ENCODE measurements around the gene NCAPG2.

Gene NCAPG2

DNA sequence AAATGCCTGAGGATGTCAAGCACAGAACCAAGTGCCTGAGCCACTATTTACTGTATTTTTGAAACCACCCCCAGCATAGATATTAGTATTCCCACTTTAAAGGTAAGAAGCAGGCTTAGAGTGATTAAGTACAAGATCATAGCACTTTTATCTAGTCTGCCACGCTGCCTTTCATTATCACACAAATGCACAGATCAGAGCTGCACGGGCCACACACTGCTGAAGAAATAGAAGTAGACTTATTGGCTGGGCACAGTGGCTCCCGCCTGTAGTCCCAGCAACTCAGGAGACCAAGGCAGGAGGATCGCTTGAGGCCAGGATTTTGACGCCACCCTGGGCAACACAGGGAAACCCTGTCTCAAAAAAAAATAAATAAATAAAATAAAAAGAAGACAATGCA, 38.2 kb downstream of the NCAPG2 start:
- H3K4me3 ChIP-seq (ENCODE audit: low read depth, low read length) = no peak overlapping the region
- H3K9me3 ChIP-seq = no peaks in the 10 kb centered on the region
- no peak for DNase-seq
- H3K36me3 ChIP-seq = peaks cover 48% of the 10 kb centered on the region
- H3K4me1 ChIP-seq = peaks cover 19% of the 10 kb centered on the region
- TF ChIP-seq, protein P1, sequence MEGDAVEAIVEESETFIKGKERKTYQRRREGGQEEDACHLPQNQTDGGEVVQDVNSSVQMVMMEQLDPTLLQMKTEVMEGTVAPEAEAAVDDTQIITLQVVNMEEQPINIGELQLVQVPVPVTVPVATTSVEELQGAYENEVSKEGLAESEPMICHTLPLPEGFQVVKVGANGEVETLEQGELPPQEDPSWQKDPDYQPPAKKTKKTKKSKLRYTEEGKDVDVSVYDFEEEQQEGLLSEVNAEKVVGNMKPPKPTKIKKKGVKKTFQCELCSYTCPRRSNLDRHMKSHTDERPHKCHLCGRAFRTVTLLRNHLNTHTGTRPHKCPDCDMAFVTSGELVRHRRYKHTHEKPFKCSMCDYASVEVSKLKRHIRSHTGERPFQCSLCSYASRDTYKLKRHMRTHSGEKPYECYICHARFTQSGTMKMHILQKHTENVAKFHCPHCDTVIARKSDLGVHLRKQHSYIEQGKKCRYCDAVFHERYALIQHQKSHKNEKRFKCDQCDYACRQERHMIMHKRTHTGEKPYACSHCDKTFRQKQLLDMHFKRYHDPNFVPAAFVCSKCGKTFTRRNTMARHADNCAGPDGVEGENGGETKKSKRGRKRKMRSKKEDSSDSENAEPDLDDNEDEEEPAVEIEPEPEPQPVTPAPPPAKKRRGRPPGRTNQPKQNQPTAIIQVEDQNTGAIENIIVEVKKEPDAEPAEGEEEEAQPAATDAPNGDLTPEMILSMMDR (IDR thresholded peaks at IDR 0.05; ENCODE audit: low read depth, low read length) = no peak
- H3K27me3 ChIP-seq = no peaks in the 10 kb centered on the region

DNA sequence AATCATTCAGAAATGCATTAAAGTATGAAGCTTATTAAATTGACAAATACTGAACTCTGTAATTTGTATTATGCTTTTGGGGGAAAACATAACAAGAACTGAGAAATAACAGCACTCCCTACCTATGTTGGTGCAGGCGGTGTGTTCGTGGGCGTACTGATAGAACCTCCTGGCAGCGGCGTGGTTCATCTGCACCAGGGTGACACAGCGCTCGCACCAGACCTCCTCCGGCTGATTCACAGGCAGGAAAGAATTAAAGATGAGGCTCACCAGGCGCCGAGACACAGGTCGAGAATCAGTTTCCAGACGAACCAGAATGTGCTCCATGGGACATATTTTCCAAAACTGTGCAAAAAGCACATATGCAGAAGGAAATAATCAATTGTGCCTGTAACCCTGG, 40.2 kb downstream of the NCAPG2 start:
- Histone ChIP-seq H3K9me3 (no peaks in the 10 kb centered on the region), H3K36me3 (peaks cover 48% of the 10 kb centered on the region), H3K4me1 (peaks cover 25% of the 10 kb centered on the region), H3K27me3 (no peaks in the 10 kb centered on the region), H3K4me3 (ENCODE audit: low read depth, low read length) (no peak overlapping the region)
- TF ChIP-seq, protein P1 (IDR thresholded peaks at IDR 0.05; ENCODE audit: low read depth, low read length) = no peak
- DNase-seq = peak; percentile 63

DNA sequence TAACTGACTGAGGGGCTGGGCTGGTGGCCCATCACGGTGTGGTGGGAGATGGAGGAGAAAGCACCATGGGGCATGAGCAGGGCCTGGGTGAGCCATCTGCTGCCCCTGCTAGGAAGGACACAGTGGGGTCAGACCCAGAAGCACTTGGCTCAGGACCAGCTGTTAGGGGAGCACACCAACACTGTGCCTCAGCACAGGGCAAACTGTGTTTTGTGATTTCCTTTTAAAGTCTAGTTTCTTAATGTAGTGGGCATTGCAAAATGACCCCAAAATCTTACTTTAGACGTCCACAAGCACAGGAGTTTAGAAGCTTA, 41.2 kb downstream of the NCAPG2 start:
- DNase-seq = peak; percentile 52
- Histone ChIP-seq H3K4me1 (peaks cover 25% of the 10 kb centered on the region), H3K27me3 (no peaks in the 10 kb centered on the region), H3K9me3 (no peaks in the 10 kb centered on the region), H3K36me3 (peaks cover 42% of the 10 kb centered on the region), H3K4me3 (ENCODE audit: low read depth, low read length) (no peak overlapping the region)
- TF ChIP-seq, protein P1 (IDR thresholded peaks at IDR 0.05; ENCODE audit: low read depth, low read length) = no peak

DNA sequence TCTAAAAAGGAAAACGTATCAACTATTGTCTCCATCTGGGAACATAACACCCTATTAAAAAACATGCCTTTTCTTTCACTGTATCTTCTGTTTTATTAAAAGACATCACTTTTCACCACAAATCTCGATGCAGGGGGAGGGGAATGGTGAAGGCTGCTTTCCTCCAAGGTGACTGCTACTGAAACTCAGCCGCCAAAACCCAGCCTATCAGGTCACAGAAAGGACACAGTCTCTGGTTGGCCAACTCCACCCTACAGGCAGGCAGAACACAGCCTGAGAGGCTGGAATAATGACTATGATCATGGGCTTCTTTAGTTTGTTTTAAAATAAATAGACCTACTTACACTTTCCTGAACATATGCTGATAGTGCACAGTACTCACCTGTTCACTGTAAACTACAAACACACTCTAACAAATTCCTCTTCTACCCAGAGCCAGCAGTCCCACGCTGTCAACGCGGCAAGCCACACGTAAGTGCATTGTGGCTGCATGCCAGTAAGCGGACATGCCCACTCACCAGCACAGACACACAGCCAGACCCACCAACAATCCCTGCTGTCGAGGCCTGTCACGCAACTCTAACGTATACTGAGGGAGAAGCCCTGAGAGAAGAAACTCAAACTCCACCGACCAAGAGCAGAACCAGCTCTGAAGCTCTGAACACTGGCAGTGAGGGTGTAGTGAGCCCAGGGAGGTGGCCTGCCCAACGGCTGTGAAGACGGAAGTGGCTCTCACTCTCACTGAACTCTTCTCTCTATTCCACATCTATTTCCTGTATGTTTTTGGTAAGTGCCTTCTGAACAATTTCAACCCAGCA, 41.8 kb downstream of the NCAPG2 start:
- peaks cover 25% of the 10 kb centered on the region for H3K4me1 ChIP-seq
- H3K9me3 ChIP-seq = no peaks in the 10 kb centered on the region
- peak; percentile 64 for DNase-seq
- H3K27me3 ChIP-seq = no peaks in the 10 kb centered on the region
- H3K36me3 ChIP-seq = peaks cover 42% of the 10 kb centered on the region
- TF ChIP-seq, protein P1 (IDR thresholded peaks at IDR 0.05; ENCODE audit: low read depth, low read length) = no peak
- H3K4me3 ChIP-seq (ENCODE audit: low read depth, low read length) = no peak overlapping the region

DNA sequence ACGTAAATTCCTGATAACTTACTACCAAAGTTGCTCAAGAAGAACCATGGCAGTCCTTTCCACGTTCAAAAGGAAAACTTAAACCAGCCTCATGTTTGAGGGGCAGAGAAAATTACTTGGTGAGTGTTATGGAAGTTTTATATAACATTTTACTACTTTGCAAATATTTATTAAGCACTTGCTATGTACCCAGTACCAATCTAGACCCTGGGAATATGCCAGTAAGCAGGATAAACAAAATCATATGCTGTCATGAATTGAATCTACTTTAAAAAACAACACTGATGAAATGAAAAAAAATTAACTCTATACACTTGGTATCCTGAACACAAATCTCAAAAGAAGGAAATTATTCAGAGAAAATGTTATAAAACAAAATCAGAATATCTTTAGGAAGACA, 46.1 kb downstream of the NCAPG2 start:
- no peak for DNase-seq
- H3K27me3 ChIP-seq = no peaks in the 10 kb centered on the region
- no peaks in the 10 kb centered on the region for H3K9me3 ChIP-seq
- TF ChIP-seq, protein P1 (IDR thresholded peaks at IDR 0.05; ENCODE audit: low read depth, low read length) = no peak
- H3K36me3 ChIP-seq = peaks cover 54% of the 10 kb centered on the region
- H3K4me3 ChIP-seq (ENCODE audit: low read depth, low read length) = no peak overlapping the region
- H3K4me1 ChIP-seq = peaks cover 15% of the 10 kb centered on the region

DNA sequence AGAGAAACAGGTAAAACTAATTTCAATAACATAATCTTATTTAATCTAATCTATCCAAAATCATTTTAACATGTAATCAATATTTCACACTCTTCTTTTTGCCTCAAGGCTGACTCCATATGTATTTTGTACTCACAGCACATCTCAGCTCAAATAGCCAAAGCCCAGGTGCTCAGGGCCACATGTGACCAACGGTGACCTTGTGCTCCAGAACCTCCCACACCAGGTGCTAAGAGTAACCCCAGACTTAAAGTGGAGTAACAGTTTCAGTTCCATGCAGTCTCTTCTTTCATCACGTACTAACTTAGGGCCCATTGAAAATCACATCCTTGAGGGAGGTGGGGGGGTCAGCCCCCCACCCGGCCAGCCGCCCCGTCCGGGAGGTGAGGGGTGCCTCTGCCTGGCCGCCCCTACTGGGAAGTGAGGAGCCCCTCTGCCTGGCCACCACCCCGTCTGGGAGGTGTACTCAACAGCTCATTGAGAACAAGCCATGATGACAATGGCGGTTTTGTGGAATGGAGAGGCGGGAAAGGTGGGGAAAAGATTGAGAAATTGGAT, 47.3 kb downstream of the NCAPG2 start:
- no peaks in the 10 kb centered on the region for H3K9me3 ChIP-seq
- no peak for DNase-seq
- H3K27me3 ChIP-seq = no peaks in the 10 kb centered on the region
- H3K4me3 ChIP-seq (ENCODE audit: low read depth, low read length) = no peak overlapping the region
- H3K36me3 ChIP-seq = peaks cover 46% of the 10 kb centered on the region
- TF ChIP-seq, protein P1 (IDR thresholded peaks at IDR 0.05; ENCODE audit: low read depth, low read length) = no peak
- peaks cover 6% of the 10 kb centered on the region for H3K4me1 ChIP-seq
